ENCODE measurements around the gene FOCAD. TPM values are rescaled to one million over a fixed set of nuclear protein-coding genes. Genes with fewer than 3 reads are reported as not detected.
A peak's percentile ranks its signal among the peaks of the same experiment; 100 is the strongest.

The FOCAD gene
- total RNA-seq, 1 donor from 2014 or later = 36.1 TPM

GRCh38 chr9:20784196-20784595 is 100.1 kb downstream of the FOCAD start:
- no peak for DNase-seq (ENCODE audit: extremely low read depth, low read depth, low spot score)

- DNase-seq (ENCODE audit: extremely low read depth, low read depth, low spot score) = no peak
Observed at GRCh38 chr9:20786807-20787206, 102.7 kb downstream of the FOCAD start.

GRCh38 chr9:20788526-20789451 is 104.7 kb downstream of the FOCAD start:
- peak; percentile 51 for DNase-seq (ENCODE audit: extremely low read depth, low read depth, low spot score)

- no peak for DNase-seq (ENCODE audit: extremely low read depth, low read depth, low spot score)
Observed at GRCh38 chr9:20790721-20791120, 106.7 kb downstream of the FOCAD start.

- no peak for DNase-seq (ENCODE audit: extremely low read depth, low read depth, low spot score)
Observed at GRCh38 chr9:20791682-20792081, 107.6 kb downstream of the FOCAD start.

- no peak for DNase-seq (ENCODE audit: extremely low read depth, low read depth, low spot score)
Observed at GRCh38 chr9:20804489-20805250, 120.6 kb downstream of the FOCAD start.

- DNase-seq (ENCODE audit: extremely low read depth, low read depth, low spot score) = no peak
Observed at GRCh38 chr9:20805766-20806165, 121.7 kb downstream of the FOCAD start.

GRCh38 chr9:20808002-20808401 is 123.9 kb downstream of the FOCAD start:
- DNase-seq (ENCODE audit: extremely low read depth, low read depth, low spot score) = no peak

GRCh38 chr9:20811872-20812271 is 127.8 kb downstream of the FOCAD start:
- DNase-seq (ENCODE audit: extremely low read depth, low read depth, low spot score) = no peak

- no peak for DNase-seq (ENCODE audit: extremely low read depth, low read depth, low spot score)
Observed at GRCh38 chr9:20815923-20816703, 132.1 kb downstream of the FOCAD start.

- no peak for DNase-seq (ENCODE audit: extremely low read depth, low read depth, low spot score)
Observed at GRCh38 chr9:20823051-20823450, 139.0 kb downstream of the FOCAD start.

GRCh38 chr9:20831028-20831427 is 147.0 kb downstream of the FOCAD start:
- no peak for DNase-seq (ENCODE audit: extremely low read depth, low read depth, low spot score)

GRCh38 chr9:20832775-20833174 is 148.7 kb downstream of the FOCAD start:
- no peak for DNase-seq (ENCODE audit: extremely low read depth, low read depth, low spot score)

- DNase-seq (ENCODE audit: extremely low read depth, low read depth, low spot score) = no peak
Observed at GRCh38 chr9:20835377-20836286, 151.6 kb downstream of the FOCAD start.

- no peak for DNase-seq (ENCODE audit: extremely low read depth, low read depth, low spot score)
Observed at GRCh38 chr9:20837166-20837565, 153.1 kb downstream of the FOCAD start.

GRCh38 chr9:20838218-20838617 is 154.2 kb downstream of the FOCAD start:
- DNase-seq (ENCODE audit: extremely low read depth, low read depth, low spot score) = no peak

GRCh38 chr9:20844916-20845315 is 160.9 kb downstream of the FOCAD start:
- no peak for DNase-seq (ENCODE audit: extremely low read depth, low read depth, low spot score)

- no peak for DNase-seq (ENCODE audit: extremely low read depth, low read depth, low spot score)
Observed at GRCh38 chr9:20848490-20848889, 164.4 kb downstream of the FOCAD start.

- DNase-seq (ENCODE audit: extremely low read depth, low read depth, low spot score) = no peak
Observed at GRCh38 chr9:20853866-20854265, 169.8 kb downstream of the FOCAD start.

- no peak for DNase-seq (ENCODE audit: extremely low read depth, low read depth, low spot score)
Observed at GRCh38 chr9:20854444-20854843, 170.4 kb downstream of the FOCAD start.

Data from glomerular endothelial cell (primary cell).